Epithelial cell of proximal tubule (primary cell): ENCODE results near the gene NAPG. TPM values are rescaled to one million over a fixed set of nuclear protein-coding genes. Genes with fewer than 3 reads are reported as not detected.
"Not testable (repeated sequence)": the region's sequence is repeated elsewhere in the genome, so short reads cannot be mapped to it uniquely, and the experiment has no call there.

Source experiments
- DNase-seq: peaks from one replicate; pipeline ENCODE4 v3.0.0-alpha.2; 2011; ENCODE audit warnings: low read depth
- H3K4me3 ChIP-seq: 2 replicates; pipeline ENCODE4 v1.5.1; 2011; ENCODE audit warnings: low read depth, mild to moderate bottlenecking, low read length
- total RNA-seq: library from RNA; depleted of rRNA; stranded (reverse); fragments of >200 nt; gene quantifications from 2 replicates; pipeline ENCODE4 v1.2.3, GENCODE V29; 2015
- TF ChIP-seq, protein P1 (sequence below): conservative IDR thresholded peaks from 2 replicates; pipeline ENCODE4 v1.5.1; 2012; ENCODE audit warnings: low read depth, mild to moderate bottlenecking, low read length

Gene NAPG
- total RNA-seq, 1 donor from 2014 or later = 29.5 TPM

DNA sequence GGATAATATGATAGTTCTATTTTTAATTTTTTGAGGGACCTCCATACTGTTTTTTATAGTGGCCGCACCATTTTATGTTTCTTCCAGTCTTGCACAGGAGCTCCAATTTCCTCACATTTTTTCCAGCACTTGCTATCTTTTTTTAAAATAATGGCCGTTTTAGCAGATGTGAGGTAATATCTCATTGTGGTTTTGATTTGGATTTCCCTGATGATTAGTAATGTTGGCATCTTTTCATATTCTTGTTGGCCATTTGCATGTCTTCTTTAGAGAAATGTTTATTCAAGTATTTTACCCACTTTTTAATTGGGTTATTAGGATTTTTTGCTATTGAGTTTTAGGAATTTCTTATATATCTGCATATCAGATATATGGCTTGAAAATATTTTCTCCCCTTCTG lies 29.9 kb upstream of the NAPG start:
- H3K4me3 ChIP-seq = no peak overlapping the region
- TF ChIP-seq, protein P1, sequence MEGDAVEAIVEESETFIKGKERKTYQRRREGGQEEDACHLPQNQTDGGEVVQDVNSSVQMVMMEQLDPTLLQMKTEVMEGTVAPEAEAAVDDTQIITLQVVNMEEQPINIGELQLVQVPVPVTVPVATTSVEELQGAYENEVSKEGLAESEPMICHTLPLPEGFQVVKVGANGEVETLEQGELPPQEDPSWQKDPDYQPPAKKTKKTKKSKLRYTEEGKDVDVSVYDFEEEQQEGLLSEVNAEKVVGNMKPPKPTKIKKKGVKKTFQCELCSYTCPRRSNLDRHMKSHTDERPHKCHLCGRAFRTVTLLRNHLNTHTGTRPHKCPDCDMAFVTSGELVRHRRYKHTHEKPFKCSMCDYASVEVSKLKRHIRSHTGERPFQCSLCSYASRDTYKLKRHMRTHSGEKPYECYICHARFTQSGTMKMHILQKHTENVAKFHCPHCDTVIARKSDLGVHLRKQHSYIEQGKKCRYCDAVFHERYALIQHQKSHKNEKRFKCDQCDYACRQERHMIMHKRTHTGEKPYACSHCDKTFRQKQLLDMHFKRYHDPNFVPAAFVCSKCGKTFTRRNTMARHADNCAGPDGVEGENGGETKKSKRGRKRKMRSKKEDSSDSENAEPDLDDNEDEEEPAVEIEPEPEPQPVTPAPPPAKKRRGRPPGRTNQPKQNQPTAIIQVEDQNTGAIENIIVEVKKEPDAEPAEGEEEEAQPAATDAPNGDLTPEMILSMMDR = no peak
- DNase-seq = no peak

DNA sequence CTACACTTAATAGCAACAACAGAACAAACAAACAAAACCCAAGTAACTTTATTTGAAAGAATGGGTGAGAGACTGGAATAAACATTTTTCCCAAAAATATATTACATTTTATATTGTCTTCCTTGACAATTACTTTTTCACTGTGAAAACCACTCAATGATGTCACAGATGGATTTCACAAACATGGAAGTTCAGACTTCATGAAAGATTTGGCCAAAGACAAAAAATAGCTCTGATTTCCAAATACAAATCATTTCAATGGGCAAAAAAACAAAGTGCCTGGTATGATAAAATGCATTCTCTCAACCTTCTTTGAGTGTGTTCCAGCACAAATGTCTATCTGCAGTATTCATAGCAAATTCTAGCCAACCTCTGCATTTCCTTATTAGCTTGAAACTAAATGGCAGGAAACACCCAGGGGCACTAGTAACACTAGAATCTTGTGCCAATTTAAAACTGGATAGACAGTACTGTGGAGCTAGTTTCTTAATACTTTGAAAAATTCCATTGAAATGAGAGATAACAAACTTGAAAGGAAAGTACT lies 28.5 kb upstream of the NAPG start:
- no peak for DNase-seq
- TF ChIP-seq, protein P1 = no peak
- no peak overlapping the region for H3K4me3 ChIP-seq

DNA sequence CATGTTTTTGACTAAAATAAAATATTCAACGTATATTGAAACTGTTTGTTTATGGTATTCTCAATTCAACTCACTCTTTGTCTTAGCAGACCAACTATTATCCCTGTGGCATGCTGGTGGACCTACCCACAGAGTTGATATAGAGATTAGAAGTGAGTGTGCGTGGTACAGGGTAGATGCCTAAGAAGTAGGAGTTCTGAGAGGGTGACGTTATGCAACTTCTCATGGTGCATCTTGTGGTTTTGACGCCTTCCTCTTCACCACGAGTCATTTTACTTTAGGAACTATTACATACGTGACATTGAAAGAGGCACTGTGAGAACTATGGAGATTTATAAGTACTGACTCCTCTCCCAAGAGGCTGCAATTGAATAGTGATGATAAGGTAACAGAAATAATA lies 26.6 kb upstream of the NAPG start:
- TF ChIP-seq, protein P1 = no peak
- H3K4me3 ChIP-seq = no peak overlapping the region
- no peak for DNase-seq

DNA sequence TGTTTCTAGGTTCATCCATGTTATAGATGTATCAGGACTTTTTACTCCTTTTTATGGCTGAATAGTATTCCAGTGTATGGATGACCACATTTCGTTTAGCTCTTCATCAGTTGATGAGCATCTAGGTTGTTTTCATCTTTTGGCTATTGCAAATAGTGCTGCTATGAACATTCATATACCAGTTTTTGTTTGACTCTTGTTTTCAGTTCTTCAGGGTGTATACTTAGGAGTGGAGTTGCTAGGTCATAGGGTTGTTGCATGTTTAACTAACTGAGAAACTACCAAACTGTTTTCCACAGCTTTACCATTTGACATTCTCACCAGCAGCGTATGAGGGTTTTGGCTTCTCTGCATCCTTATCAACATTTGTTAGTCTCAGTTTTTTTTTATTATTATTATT lies 25.8 kb upstream of the NAPG start:
- no peak for DNase-seq

DNA sequence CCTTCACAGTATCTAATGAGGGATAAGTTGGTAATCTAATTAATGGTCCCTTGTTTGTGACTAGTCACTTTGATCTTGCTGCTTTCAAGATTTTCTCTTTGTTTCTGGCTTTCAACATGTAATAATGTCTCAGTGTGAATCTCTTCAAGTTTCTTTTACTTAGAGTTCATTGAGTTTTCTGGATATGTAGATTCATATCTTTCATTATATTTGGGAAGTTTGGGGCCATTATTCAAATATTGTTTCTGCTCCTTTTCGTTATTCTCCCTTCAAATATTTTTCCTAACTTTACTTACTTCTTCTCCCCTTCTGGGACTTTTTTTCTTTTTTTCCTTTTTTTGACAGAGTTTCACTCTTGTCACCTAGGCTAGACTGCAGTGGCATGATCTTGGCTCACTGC lies 21.1 kb upstream of the NAPG start:
- no peak overlapping the region for H3K4me3 ChIP-seq
- DNase-seq = no peak
- TF ChIP-seq, protein P1 = no peak

More for the DNA sequence above, 25.8 kb upstream of the NAPG start:
- H3K4me3 ChIP-seq = no peak overlapping the region
- TF ChIP-seq, protein P1 = no peak

DNA sequence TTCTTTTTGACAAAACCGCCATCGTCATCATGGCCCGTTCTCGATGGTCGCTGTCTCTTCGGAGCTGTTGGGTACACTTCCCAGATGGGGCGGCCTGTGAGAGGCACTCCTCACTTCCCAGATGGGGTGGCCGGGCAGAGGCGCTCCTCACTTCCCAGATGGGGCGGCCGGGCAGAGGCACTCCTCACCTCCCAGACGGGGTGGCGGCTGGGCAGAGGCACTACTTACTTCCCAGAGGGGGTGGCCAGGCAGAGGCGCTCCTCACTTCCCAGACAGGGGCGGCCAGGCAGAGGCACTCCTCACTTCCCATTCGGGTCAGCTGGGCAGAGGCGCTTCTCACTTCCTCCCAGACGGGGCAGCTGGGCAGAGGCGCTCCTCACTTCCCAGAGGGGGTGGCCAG lies 19.9 kb upstream of the NAPG start:
- DNase-seq = not testable (repeated sequence)

DNA sequence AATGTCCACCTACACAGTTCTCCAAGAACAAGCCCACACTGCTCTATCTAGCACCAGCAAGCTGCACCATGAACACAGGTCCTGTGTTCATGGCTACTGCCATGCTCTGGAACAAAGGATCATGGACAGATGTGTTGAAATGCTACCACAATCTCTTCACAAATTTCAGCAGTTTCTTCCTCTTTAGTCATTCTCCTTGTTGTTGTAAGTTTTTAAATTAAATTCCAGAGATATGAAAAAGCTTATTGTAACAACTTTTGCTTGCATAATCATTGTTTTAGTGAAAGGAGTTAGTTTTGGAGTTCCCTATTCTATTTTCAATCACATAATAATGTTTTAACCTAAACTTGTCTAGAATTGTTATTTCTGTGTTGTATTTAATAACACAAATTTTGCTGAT lies 17.2 kb upstream of the NAPG start:
- H3K4me3 ChIP-seq = no peak overlapping the region
- DNase-seq = no peak
- TF ChIP-seq, protein P1 = no peak

More for the DNA sequence above, 19.9 kb upstream of the NAPG start:
- H3K4me3 ChIP-seq = not testable (repeated sequence)
